Stimulated activated naive CD8-positive, alpha-beta T cell treated with anti-CD3 and anti-CD28 coated beads, Interleukin-15, amount 100 ng/mL, for 72 hours (primary cell): ENCODE data around the gene ITGAE.
"Not testable (repeated sequence)": the region's sequence is repeated elsewhere in the genome, so short reads cannot be mapped to it uniquely, and the experiment has no call there.

Source experiments
- ATAC-seq: fragments of 150-1000 bp; cut with Tn5 transposase; 2 replicates; pipeline ENCODE4 v1.10.0; 2021; ENCODE audit warnings: mild to moderate bottlenecking, moderate library complexity
- DNase-seq, 2 donors: peaks; one replicate each; pipeline ENCODE4 v3.0.0; 2021 to 2022
- H3K27ac Mint-ChIP-seq, 2 donors: one replicate each; pipeline ENCODE4 v1.8.0; 2022; ENCODE audit warnings: mild to moderate bottlenecking in 2 of 2, mixed read lengths in 2 of 2, moderate library complexity in 2 of 2
- H3K27me3 Mint-ChIP-seq: one replicate; pipeline ENCODE4 v1.8.0; 2022; ENCODE audit warnings: mixed read lengths
- H3K4me1 Mint-ChIP-seq: one replicate; pipeline ENCODE4 v1.8.0; 2022; ENCODE audit warnings: mild to moderate bottlenecking, mixed read lengths
- H3K4me3 Mint-ChIP-seq, 2 donors: one replicate each; pipeline ENCODE4 v1.8.0; 2022; ENCODE audit warnings: mild to moderate bottlenecking in 2 of 2, mixed read lengths in 2 of 2, moderate library complexity in 1 of 2
- H3K9me3 Mint-ChIP-seq, 2 donors: one replicate each; pipeline ENCODE4 v1.8.0; 2022; ENCODE audit warnings: mixed read lengths in 2 of 2

The ITGAE gene

GRCh38 chr17:3800362-3801271 is at the start of gene ITGAE:
Gene ITGAE, minus strand, starts transcription at chr17:3801188. Its CDS starts 44 bp downstream, at chr17:3801144.
- ATAC-seq (no peak), DNase-seq (no peak)
- Mint-ChIP-seq H3K4me3 (peak within 1 kb of the TSS in 1 of 2 donors; percentile 39), H3K27me3 (peaks cover 13% of the 10 kb centered on the region), H3K27ac (peak within 1 kb of the TSS in 1 of 2 donors; percentile 17), H3K4me1 (peaks cover 86% of the 10 kb centered on the region), H3K9me3 (no peaks in the 10 kb centered on the region)

GRCh38 chr17:3848229-3848835 is 47.3 kb upstream of the ITGAE start:
- Mint-ChIP-seq H3K4me3 (no peak overlapping the region), H3K9me3 (no peaks in the 10 kb centered on the region), H3K4me1 (peaks cover 28% of the 10 kb centered on the region), H3K27ac (no peak overlapping the region), H3K27me3 (peaks cover 10% of the 10 kb centered on the region)
- ATAC-seq (no peak), DNase-seq (no peak)

DNA sequence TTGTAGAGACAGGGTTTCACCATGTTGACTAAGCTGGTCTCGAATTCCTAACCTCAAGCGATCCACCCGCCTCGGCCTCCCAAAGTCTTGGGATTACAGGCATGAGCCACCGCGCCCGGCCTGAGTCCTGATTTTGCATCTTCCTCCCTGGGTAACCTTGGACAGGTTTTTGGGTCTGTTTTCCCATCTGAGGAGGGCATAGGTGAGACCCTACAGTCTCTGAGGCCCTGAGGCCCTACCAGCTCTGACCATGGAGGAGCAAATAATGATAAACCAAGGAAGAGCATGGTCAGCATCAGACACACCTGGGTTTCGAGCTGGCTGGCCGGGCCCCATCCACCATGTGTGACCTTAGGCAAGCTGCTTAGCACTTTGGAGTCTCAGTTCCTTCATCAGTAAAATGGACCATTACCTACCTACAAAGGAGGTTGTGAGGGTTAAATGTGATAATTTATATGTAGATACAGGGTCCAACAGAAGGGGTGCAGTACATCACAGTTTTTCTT is 46.2 kb upstream of the ITGAE start:
- Mint-ChIP-seq H3K4me1 (peaks cover 30% of the 10 kb centered on the region), H3K9me3 (no peaks in the 10 kb centered on the region), H3K27me3 (peaks cover 10% of the 10 kb centered on the region), H3K4me3 (peak overlapping the region in 1 of 2 donors; percentile 91), H3K27ac (peak overlapping the region in 1 of 2 donors; percentile 95)
- ATAC-seq = no peak
- no peak for DNase-seq

- Mint-ChIP-seq H3K27me3 (peaks cover 5% of the 10 kb centered on the region), H3K27ac (peak overlapping the region; percentile 69 to 95), H3K4me1 (peaks cover 30% of the 10 kb centered on the region), H3K9me3 (no peaks in the 10 kb centered on the region), H3K4me3 (peak overlapping the region; percentile 91 to 96)
- ATAC-seq (no peak), DNase-seq (no peak)
Measured at GRCh38 chr17:3846437-3847164, 45.6 kb upstream of the ITGAE start.

DNA sequence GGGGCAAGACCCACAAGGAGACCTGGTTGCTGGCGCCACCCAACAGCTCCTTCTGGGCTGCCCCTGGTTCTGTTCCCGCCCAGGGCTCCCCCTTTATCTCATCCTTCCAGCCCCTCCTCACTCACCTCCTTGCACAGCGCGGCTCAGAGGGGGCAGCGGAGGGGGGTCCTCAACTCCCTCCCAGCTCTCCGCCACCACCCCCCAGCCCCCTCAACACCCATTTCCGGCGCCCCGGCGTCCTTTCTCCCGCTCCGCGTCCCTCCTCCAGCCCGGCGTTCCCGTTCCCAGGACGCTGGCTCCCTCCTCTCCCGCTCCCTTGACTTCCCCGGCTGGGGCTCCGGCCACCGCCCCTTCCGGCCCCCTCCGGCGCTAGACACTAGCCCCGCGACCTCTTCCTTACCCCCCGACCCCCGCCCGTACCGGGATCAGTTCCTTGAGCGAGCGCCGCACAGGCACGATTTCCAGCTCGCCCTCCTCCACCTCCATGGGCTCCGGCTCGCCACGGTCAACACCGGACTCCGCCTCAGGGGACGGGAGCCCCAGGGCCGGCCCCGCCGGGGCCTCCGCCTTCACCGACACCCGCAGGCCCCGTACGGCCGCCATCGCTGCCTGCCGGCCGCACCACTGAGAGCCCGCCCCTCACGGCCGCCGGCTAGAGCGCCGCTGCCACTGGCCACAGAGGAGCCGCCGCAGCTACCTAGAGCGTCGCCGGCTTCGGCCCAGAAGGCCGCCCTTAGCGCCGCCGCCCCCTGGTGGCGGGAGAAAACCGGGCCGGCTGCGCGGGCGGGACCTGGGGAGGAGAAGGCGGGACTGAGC is 44.8 kb upstream of the ITGAE start, which contains the start of gene NCBP3:
NCBP3 (minus strand) TSS at position 626 of the 816 bp plus-strand sequence; CDS start at position 603, 23 bp downstream.
- H3K27me3 Mint-ChIP-seq = no peaks in the 10 kb centered on the region
- ATAC-seq (peak; percentile 97), DNase-seq (peak; percentile 95)
- H3K4me1 Mint-ChIP-seq = peaks cover 30% of the 10 kb centered on the region
- H3K27ac Mint-ChIP-seq = peak within 1 kb of the TSS; percentile 97 to 98
- no peaks in the 10 kb centered on the region for H3K9me3 Mint-ChIP-seq
- H3K4me3 Mint-ChIP-seq = peak within 1 kb of the TSS; percentile 91 to 96

GRCh38 chr17:3845291-3845620 is 44.3 kb upstream of the ITGAE start:
- DNase-seq (peak; percentile 49 to 69), ATAC-seq (peak; percentile 61)
- H3K9me3 Mint-ChIP-seq = no peaks in the 10 kb centered on the region
- H3K4me3 Mint-ChIP-seq = peak overlapping the region; percentile 91 to 96
- H3K27ac Mint-ChIP-seq = peak overlapping the region; percentile 97 to 98
- peaks cover 30% of the 10 kb centered on the region for H3K4me1 Mint-ChIP-seq
- no peaks in the 10 kb centered on the region for H3K27me3 Mint-ChIP-seq

- H3K4me1 Mint-ChIP-seq = peaks cover 33% of the 10 kb centered on the region
- peak overlapping the region; percentile 91 to 96 for H3K4me3 Mint-ChIP-seq
- not testable (repeated sequence) for ATAC-seq, DNase-seq, H3K9me3 Mint-ChIP-seq, H3K27me3 Mint-ChIP-seq
- H3K27ac Mint-ChIP-seq = peak overlapping the region in 1 of 2 donors; percentile 12
Measured at GRCh38 chr17:3844556-3844955, 43.6 kb upstream of the ITGAE start.

GRCh38 chr17:3843935-3844516 is 43.0 kb upstream of the ITGAE start:
- Mint-ChIP-seq H3K27me3 (no peaks in the 10 kb centered on the region), H3K27ac (no peak overlapping the region), H3K9me3 (no peaks in the 10 kb centered on the region), H3K4me1 (peaks cover 35% of the 10 kb centered on the region), H3K4me3 (peak overlapping the region; percentile 91 to 96)
- DNase-seq (peak; percentile 33 to 47), ATAC-seq (no peak)

- ATAC-seq (no peak), DNase-seq (no peak)
- Mint-ChIP-seq H3K27ac (peak overlapping the region in 1 of 2 donors; percentile 70), H3K4me1 (peaks cover 14% of the 10 kb centered on the region), H3K27me3 (no peaks in the 10 kb centered on the region), H3K9me3 (no peaks in the 10 kb centered on the region), H3K4me3 (no peak overlapping the region)
Measured at GRCh38 chr17:3838206-3838605, 37.2 kb upstream of the ITGAE start.

DNA sequence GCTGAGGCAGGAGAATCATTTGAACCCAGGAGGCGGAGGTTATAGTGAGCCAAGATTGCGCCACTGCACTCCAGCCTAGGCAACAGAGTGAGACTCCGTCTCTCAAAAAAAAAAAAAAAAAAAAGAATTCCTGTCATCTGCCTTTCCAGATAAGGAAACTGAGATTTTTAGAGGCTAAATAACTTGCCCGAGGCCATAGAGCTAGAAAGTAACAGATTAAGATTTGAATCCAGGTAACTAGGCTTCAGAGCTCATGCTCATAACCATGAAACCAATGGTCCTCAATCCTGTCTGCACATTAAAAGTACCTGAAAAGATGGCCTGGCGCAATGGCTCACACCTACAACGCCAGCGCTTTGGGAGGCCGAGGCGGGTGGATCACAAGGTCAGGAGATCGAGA is 35.6 kb upstream of the ITGAE start:
- ATAC-seq (no peak), DNase-seq (no peak)
- Mint-ChIP-seq H3K27me3 (no peaks in the 10 kb centered on the region), H3K4me3 (no peak overlapping the region), H3K27ac (peak overlapping the region in 1 of 2 donors; percentile 86), H3K9me3 (no peaks in the 10 kb centered on the region), H3K4me1 (peaks cover 13% of the 10 kb centered on the region)

DNA sequence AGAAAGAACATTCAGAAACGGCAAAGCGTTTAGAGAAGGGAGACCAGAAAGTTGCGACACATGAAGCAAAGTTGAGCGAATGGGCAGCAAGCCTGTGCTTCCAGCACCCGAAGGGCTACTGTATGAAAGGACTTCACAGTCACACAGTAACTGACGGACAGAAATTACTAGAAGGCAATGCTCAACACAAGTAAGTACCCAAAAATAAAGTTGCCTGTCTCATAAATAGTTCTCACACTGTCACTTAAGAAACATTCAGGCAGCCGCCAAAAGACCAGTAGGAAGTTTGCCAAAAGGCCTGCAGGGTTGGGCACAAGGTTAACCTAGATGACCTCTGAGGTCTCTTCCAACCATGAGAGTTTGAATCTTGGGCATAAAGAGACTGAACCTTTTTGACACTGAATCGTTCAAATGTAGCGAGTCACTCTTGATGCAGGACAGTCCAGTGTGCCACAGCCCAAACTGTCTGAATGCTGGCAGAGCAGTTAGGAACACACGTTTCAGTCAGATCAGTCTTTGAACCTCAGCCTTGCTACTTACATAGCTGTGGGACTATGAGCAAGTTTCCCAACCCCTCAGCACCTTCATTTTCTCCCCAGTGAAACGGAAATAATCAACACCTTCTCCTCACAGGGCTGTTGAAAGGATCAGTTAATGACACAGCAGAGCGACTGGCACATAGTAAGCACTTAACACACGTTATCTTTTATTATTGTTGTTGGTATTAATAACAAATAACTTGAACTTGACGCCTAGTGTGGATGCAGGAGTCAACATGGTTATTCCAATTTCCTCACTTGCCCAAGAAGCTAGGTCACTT is 34.6 kb upstream of the ITGAE start:
- Mint-ChIP-seq H3K27me3 (no peaks in the 10 kb centered on the region), H3K4me1 (peaks cover 13% of the 10 kb centered on the region), H3K4me3 (no peak overlapping the region), H3K9me3 (no peaks in the 10 kb centered on the region), H3K27ac (no peak overlapping the region)
- DNase-seq = no peak
- no peak for ATAC-seq

DNA sequence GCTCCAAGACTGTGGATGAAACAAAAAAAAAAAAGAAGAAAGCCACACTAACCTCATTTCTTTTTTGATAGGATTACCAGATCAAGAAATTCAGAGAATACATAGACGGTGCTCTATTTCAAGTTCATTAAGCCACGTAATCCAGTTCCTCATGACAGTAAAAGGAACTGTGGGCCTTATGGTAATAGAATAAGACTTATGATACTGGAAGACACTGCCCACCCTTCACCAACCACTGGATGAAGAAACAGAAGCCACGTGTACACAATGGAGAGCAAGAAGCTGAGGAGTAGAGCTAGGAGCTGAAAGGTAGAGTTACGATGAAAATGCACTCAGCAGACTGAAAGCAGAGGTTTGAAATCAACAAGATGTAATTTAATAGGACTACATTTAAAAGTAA is 33.8 kb upstream of the ITGAE start:
- Mint-ChIP-seq H3K4me1 (peaks cover 12% of the 10 kb centered on the region), H3K27ac (no peak overlapping the region), H3K27me3 (no peaks in the 10 kb centered on the region), H3K9me3 (no peaks in the 10 kb centered on the region), H3K4me3 (no peak overlapping the region)
- ATAC-seq = no peak
- no peak for DNase-seq

GRCh38 chr17:3828852-3829232 is 27.9 kb upstream of the ITGAE start:
- DNase-seq (no peak), ATAC-seq (no peak)
- no peaks in the 10 kb centered on the region for H3K27me3 Mint-ChIP-seq
- H3K4me1 Mint-ChIP-seq = peaks cover 7% of the 10 kb centered on the region
- no peak overlapping the region for H3K4me3 Mint-ChIP-seq
- no peaks in the 10 kb centered on the region for H3K9me3 Mint-ChIP-seq
- H3K27ac Mint-ChIP-seq = no peak overlapping the region
